ENCODE measurements around the gene GLS2.
"Not testable (repeated sequence)": the region's sequence is repeated elsewhere in the genome, so short reads cannot be mapped to it uniquely, and the experiment has no call there.

GLS2 gene

GRCh38 chr12:56493409-56494105 is 5.6 kb upstream of the GLS2 start:
- DNase-seq (ENCODE audit: low read depth), result not testable (repeated sequence)

DNA sequence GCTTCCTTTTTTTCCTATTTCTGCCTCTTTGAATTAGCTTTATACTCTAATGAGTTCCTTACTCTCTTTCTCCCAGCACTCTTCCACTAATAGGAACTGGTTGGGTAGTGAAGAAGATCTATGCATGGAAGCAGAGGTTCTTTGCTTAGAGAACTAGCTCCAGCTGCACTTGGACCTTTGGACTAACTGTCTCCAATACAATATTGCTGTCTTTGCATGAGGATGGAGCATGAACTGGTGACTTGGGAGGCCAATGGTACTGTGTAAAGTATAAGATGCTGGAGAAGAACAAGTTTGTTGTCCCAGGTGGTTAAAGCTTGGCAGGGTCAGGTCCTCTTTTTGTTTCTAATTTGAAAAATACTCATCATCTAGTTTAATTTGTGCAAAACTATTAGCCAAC is 2.4 kb upstream of the GLS2 start:
- no peak for DNase-seq (ENCODE audit: low read depth)

DNA sequence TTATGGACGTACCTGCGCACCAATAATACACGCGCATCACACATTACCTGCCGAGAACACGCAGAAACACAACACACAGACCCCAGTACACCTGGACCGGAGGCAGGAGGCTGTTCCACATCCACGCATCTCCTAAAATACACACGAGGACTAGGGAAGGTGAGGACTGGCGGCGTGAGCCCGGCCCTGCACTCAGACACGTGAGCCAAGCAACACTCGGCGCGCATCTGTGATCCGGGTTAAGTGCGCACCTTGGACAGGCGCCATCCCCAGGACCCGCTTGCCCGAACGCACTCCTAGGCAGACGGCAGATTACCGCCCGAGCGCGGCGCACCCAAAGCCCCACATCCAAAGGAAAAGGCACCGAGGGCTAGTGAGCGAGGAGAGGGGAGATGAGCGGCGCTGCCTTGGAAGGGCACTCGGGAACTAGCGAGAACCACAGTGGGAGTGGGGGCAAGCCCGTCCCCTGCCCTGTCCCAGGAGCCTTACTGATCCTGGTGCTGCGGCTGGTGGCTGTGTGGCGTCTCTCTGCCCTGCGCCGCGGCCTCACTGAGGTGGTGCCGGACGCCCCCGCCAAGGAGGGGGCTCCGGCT is 417 bp downstream of the GLS2 start:
- DNase-seq (ENCODE audit: low read depth), result no peak

DNA sequence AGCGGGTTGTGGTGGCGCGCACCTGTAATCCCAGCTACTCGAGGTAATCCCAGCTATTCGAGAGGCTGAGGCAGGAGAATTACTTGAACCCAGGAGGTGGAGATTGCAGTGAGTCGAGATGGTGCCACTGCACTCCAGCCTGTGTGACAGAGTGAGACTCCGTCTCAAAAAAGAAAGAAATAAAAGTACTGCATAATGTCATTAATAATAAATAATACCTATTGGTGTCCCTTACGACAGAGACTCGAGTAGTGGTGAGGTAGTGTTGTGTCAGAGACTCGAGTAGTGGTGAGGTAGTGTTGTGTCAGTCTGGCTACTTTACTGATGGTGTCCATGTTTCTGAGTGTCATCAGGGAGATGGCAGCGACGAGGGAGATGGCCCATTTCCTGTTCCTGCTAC is 1.3 kb downstream of the GLS2 start:
- no peak for DNase-seq (ENCODE audit: low read depth)

DNA sequence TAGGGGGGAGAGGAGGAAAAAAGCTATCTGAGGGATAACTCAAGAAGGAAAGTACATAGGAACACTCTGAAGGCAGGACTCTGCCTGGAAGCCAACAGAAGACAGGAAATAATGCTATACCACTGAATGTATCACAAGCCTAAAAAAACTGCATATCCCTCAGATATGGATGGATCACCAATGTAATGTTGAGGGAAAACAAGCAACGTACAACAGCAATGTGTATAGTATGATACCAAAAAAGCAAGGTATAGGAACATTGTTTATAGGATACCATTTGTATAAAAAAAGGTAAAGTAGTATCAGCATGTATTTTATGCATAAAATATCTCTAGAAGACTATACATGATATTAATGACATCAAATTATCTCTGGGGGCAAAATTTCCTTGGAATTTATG is 3.4 kb downstream of the GLS2 start:
- DNase-seq (ENCODE audit: low read depth), result no peak

GRCh38 chr12:56479625-56480024 is 8.3 kb downstream of the GLS2 start:
- no peak for DNase-seq (ENCODE audit: low read depth)

DNA sequence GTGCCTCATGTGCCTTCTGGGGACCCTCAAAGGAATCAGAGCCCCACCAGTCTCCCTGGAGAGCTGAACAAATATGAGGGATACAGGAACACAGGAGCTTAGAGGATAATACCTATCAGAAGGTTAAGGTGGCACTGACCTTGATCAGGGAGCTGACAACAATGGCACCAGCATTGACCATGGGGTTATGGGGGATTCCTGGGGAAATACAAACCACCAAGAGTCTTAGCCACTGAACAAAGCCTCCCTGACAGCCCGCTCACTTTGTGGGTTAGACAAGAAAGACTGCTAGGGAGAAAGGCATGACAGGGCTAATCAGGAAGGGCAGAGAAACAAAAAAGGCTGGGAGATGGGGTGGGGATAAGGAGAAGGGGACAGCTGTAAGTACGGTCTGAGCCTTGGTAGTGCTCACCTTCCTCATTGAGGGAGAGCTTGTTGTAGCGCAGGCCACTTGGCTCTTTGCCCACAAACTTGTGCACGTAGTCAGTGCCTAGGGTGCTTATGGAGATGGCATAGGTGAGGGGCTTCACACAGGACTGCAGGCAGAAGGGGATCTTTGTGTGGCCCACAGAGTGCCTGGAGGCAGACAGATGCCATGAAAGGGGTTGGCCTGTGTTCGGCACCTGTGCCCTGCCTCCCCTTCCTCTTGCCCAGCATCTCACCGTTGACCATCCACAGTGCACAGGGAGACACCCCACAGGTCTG is 10.3 kb downstream of the GLS2 start:
- no peak for DNase-seq (ENCODE audit: low read depth)

DNA sequence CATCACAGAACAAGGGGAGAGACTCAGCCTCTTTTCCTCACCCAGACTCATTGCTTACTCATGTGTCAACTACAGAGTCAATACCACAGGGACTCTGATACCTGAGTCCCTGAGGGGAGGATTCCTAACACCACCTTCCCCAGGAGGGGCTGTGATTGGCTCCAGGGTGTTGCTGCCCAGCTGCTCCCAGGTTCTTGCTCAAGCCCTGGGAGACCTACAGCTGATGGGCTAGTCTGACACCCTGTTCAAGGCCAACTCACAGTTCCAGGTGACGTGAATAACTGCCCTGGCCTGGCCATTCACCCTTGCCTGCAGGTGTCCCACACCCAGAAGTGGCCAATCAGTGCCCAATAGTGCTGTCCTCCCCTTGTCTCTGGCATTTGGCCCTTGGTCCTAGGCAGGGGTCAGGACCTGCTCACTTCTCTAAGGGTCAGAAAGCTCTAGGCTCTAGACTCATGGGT is 11.0 kb downstream of the GLS2 start:
- no peak for DNase-seq (ENCODE audit: low read depth)

DNA sequence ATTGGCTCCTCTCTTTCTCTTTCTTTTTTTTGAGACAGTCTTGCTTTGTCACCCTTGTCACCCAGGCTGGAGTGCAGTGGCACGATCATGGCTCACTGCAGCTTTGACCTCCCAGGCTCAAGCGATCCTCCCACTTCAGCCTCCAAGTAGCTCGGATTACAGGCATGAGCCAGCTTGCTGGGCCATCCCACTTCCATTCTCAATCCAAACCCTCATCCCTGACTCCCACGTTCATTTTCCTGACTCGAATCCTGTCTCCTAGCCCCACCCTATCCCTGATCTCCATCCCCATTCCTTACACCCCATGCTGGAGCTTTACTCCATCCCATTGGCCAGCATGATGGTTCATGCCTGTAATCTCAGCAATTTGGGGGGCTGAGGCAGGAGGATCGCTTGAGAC is 11.8 kb downstream of the GLS2 start:
- DNase-seq (ENCODE audit: low read depth), result no peak

DNA sequence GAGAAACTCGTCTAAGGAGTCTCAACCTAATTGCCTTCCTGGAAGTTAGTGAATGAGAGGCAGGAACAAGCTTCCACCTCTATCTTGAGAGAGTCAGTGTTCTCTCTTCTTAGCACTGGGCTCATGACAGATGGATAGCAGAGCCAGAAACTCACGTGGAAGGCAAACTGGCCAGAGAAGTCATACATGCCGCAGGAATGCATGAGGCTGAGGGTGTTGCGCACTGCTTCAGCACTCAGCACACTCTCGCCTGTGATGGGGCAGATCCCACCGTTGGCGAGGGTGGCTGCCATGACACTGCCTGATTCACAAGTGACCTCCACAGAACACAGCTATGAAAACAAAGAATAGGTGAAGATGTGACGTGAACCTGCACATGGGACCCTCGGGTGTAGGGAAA is 13.6 kb downstream of the GLS2 start:
- no peak for DNase-seq (ENCODE audit: low read depth)

DNA sequence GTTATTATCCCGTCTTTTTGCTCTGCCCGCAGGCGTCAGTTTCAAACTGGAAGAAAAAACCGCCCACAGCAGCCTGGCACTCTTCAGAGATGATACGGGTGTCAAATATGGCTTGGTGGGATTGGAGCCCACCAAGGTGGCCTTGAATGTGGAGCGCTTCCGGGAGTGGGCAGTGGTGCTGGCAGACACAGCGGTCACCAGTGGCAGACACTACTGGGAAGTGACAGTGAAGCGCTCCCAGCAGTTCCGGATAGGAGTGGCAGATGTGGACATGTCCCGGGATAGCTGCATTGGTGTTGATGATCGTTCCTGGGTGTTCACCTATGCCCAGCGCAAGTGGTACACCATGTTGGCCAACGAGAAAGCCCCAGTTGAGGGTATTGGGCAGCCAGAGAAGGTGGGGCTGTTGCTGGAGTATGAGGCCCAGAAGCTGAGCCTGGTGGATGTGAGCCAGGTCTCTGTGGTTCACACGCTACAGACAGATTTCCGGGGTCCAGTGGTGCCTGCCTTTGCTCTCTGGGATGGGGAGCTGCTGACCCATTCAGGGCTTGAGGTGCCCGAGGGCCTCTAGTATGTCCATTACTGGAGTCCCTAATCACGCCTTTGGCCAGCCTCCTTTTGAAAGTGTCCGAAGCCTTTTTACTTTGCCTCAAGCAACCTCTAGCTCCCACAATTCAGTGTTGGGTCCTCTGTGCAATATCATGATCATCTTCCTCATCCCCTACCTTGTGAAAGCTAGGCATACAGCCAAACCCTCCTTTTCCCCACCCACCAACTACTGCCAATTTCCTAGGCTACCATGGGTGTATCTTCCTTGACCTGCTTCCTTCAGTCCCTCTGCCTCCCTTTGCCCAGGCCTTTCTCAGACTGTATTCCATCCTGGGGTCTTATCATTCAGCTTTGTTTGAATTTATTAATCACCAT is 18.7 kb downstream of the GLS2 start:
- no peak for DNase-seq (ENCODE audit: low read depth)

DNA sequence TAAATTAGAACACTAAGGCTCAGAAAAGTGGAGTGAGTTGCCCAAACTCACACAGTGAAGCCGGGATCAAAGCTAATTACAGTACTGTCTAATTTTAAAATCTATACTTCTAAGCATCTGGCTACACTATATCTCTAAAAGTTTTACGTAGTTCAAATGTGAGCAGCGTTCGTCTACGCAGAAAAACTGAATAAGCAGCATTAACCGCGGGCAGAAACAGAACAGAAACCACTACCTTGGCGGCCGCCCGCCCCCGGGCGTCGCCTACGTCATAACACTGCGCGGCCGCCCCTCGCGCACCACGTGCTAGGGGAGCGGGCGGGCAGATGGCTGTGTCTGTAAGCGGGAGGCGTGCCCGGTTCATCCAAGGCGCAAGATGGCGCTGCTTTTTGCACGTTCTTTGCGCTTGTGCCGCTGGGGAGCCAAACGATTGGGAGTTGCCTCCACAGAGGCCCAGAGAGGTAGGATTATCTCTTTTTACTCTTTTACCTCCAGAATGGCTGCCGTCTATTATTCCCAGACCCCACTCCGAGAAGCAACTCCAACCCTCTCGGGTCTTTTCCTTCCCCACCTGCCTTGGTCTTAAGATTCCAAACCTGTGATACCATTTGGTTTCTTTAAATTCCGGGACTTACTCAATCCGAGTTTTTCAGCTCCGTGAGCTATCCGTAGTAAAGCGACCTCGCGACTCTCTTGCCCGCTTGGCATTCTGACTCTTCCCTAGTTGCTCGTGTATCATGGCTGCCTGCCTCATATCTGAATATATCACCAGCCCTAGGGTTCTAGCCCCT is 19.6 kb downstream of the GLS2 start, which contains the start of gene SPRYD4:
Gene SPRYD4, plus strand, starts transcription at position 363 of the 791 bp plus-strand sequence. Its CDS starts 14 bp downstream, at position 377.
- peak; percentile 93 for DNase-seq (ENCODE audit: low read depth)

- no peak for DNase-seq (ENCODE audit: low read depth)
Measured at GRCh38 chr12:56462565-56462964, 25.4 kb downstream of the GLS2 start.

DNA sequence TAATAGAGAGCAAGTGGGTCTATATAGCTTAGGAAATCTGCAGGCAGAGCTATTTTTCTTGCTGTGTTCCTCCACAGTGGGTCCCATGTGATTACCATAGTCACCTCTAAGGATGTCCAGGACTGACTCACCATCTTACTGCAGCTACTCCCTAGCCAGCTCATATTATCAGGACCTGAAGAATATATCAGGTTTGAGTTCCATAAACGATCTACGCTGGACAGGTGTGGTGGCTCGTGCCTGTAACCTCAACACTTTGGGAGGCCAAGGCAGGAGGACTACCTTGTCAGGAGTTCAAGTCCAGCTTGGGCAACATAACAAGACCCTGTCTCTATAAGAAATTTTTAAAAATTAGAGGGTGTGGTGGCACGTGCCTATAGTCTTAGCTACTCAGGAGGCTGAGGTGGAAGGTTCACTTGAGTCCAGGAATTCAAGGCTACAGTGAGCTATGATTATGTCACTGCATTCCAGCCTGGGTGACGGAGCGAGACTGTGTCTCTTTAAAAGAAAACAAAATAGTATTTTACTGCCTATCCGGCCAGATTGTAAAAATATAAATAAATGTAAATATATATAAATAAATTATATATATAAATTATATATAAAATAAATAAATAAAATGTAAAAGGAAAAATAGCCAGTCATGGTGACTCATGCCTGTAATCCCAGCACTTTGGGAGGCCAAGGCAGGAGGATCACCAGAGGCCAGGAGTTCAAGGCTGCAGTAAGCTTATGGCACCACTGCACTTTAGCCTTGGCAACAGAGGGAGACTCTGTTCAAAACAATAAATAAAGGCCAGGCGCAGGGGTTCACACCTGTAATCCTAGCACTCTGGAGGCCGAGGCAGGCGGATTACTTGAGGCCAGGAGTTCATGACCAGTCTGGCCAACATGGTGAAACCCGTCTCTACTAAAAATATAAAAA is 26.5 kb downstream of the GLS2 start:
- no peak for DNase-seq (ENCODE audit: low read depth)

- DNase-seq (ENCODE audit: low read depth), result no peak
Measured at GRCh38 chr12:56457817-56458216, 30.1 kb downstream of the GLS2 start.

GRCh38 chr12:56454557-56454956 is 33.4 kb downstream of the GLS2 start, which contains the start of gene MIP:
Gene MIP, minus strand, starts transcription at chr12:56454657. Its CDS starts 44 bp downstream, at chr12:56454613.
- no peak for DNase-seq (ENCODE audit: low read depth)

DNA sequence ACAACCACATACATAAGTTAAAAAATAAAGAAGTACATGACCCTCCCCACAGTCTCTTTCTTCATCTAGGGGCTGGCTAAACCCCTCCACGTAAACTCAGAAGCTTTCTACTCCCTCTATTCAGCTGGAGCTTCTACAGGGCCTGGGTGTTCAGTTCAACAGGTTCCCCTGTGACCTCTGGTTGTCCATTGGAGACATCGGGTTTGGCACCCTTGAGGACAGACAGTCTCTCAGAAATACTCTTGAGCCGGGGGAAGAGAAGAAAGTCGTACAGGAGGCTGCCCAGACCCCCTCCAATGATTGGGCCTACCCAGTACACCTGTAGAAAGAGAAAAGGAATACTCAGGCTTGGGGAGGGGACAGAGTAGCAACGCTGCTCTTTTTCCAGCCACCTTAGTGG is 36.8 kb downstream of the GLS2 start:
- no peak for DNase-seq (ENCODE audit: low read depth)

DNA sequence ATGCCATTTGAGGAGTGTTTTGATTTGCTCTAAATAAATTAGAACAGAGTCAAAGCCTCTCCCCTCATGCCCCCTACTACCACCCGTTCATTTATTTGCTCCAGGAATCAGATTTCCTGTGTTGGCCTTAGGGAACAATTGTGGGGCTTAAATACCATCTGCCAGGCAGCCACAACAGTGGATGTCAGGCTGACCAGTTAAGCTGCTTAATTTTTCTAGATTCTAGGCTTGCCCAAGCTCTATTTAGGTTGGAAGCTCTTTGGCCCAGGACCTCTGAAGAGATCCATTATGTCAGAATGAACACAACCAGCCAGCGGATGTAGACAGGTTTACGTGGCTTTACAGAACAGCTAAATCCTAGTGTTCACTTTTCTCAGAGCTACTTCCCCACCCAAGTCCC is 37.7 kb downstream of the GLS2 start:
- no peak for DNase-seq (ENCODE audit: low read depth)

- no peak for DNase-seq (ENCODE audit: low read depth)
Measured at GRCh38 chr12:56449622-56449984, 38.4 kb downstream of the GLS2 start.
